Measurements from ENCODE around the gene OR2D3. TPM values are rescaled to one million over a fixed set of nuclear protein-coding genes. Genes with fewer than 3 reads are reported as not detected.

OR2D3 gene
- total RNA-seq, 1 experiment from 2014 or later: not detected

DNA sequence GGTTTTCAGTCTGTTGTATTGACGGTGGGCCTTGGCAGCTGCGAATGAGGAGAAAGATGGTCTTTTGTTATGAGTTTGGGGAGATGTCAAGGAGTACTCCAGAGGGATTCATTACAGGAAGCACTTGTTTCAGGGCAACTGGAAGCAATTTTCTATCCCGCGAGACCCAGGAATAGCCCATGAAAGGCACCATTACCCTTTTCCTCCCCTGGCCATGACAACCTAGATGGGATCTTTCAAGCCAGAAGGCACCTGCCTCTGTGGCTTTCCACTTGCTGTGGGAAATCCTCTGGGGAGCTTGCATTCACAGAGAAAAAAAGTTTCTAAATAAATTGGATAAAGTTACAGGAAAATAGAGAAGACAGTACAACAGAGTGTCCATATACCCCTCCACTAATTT lies 8.1 kb downstream of the OR2D3 start:
- Histone ChIP-seq H4K20me1 (ENCODE audit: control insufficient read depth, insufficient read depth, insufficient read length) (no peaks in the 10 kb centered on the region), H3K79me1 (ENCODE audit: insufficient read depth, low read depth, low read length, poor library complexity, severe bottlenecking) (no peaks in the 10 kb centered on the region), H2BK15ac (ENCODE audit: low read depth, low read length) (no peak overlapping the region), H2AK5ac (ENCODE audit: insufficient read length, low read length) (no peak overlapping the region), H3K27ac (ENCODE audit: insufficient read length, low read depth, low read length) (no peak overlapping the region), H3K9me3 (ENCODE audit: control insufficient read depth, low read depth, low read length) (no peaks in the 10 kb centered on the region), H2BK5ac (ENCODE audit: insufficient read length, low read length) (no peak overlapping the region), H2BK20ac (ENCODE audit: low read depth, low read length, poor library complexity, severe bottlenecking) (no peak overlapping the region), H4K8ac (replicated peaks; ENCODE audit: insufficient read length, low read depth, low read length) (no peak overlapping the region), H3K23ac (ENCODE audit: insufficient read length, low read depth, low read length) (no peak overlapping the region), H3K56ac (ENCODE audit: insufficient read length, low read depth, low read length) (no peak overlapping the region), H3K14ac (ENCODE audit: insufficient read depth, low read length) (no peak overlapping the region), H4K91ac (ENCODE audit: insufficient read length, low read depth, low read length) (no peak overlapping the region), H3K27me3 (ENCODE audit: insufficient read depth, low read length) (no peaks in the 10 kb centered on the region), H3K4me2 (ENCODE audit: insufficient read depth, insufficient read length, low read length) (no peak overlapping the region), H3K4me1 (ENCODE audit: insufficient read depth, low read length) (no peaks in the 10 kb centered on the region; the same call in 1 of the 2 replicates), H3T11ph (ENCODE audit: low read length) (no peak overlapping the region), H2AFZ (ENCODE audit: low read length) (no peak overlapping the region), H3K18ac (ENCODE audit: insufficient read length, low read depth, low read length) (no peak overlapping the region), H2BK12ac (ENCODE audit: insufficient read length, low read depth, low read length) (no peak overlapping the region), H4K5ac (ENCODE audit: insufficient read length, low read depth, low read length) (no peak overlapping the region), H3K79me2 (ENCODE audit: insufficient read depth, low read length) (peaks cover 1% of the 10 kb centered on the region; the same call in 1 of the 2 replicates), H3K23me2 (ENCODE audit: insufficient read length, low read depth, low read length, poor library complexity, severe bottlenecking) (peaks cover 7% of the 10 kb centered on the region), H3K4ac (ENCODE audit: low read depth, low read length) (no peak overlapping the region), H3K9ac (ENCODE audit: extremely low read depth, insufficient read length, low read length) (no peak overlapping the region), H2BK120ac (ENCODE audit: low read depth, low read length, poor library complexity, severe bottlenecking) (no peak overlapping the region)
- Mint-ChIP-seq H3K4me1 (peaks cover 22 to 23% of the 10 kb centered on the region in 2 experiments), H3K27me3 (ENCODE audit: low read depth) (no peaks in the 10 kb centered on the region), H3K9me3 (no peaks in the 10 kb centered on the region), H3K36me3 (ENCODE audit: insufficient read depth in 1 of 3, low read depth in 3 of 3) (peaks cover 16 to 30% (median 27%) of the 10 kb centered on the region in 3 experiments; a peak in 6 of 7 replicates), H3K4me3 (peak overlapping the region in 1 of 2 experiments; percentile 35; a peak in 2 of 5 replicates), H3K27ac (peak overlapping the region in 2 of 3 experiments; percentile 4 to 22; a peak in 2 of 7 replicates)
- TF ChIP-seq CTCF (conservative IDR thresholded peaks at IDR 0.05): no peak
- no CpG with 5 or more reads among the region's 4 CpGs for WGBS (ENCODE audit: extremely low coverage, insufficient read length, low lambda C conversion rate)
- DNase-seq: no peak
